ENCODE measurements around the gene CLOCK. TPM values are rescaled to one million over a fixed set of nuclear protein-coding genes. Genes with fewer than 3 reads are reported as not detected.
A peak's percentile ranks its signal among the peaks of the same experiment; 100 is the strongest.

The CLOCK gene
- total and polyA plus RNA-seq, 9 of the 15 experiments (the other 6 are each of a cell fraction or from before 2014, with no cell fraction given), result 3.7 to 14.4 (median 9.4) TPM

DNA sequence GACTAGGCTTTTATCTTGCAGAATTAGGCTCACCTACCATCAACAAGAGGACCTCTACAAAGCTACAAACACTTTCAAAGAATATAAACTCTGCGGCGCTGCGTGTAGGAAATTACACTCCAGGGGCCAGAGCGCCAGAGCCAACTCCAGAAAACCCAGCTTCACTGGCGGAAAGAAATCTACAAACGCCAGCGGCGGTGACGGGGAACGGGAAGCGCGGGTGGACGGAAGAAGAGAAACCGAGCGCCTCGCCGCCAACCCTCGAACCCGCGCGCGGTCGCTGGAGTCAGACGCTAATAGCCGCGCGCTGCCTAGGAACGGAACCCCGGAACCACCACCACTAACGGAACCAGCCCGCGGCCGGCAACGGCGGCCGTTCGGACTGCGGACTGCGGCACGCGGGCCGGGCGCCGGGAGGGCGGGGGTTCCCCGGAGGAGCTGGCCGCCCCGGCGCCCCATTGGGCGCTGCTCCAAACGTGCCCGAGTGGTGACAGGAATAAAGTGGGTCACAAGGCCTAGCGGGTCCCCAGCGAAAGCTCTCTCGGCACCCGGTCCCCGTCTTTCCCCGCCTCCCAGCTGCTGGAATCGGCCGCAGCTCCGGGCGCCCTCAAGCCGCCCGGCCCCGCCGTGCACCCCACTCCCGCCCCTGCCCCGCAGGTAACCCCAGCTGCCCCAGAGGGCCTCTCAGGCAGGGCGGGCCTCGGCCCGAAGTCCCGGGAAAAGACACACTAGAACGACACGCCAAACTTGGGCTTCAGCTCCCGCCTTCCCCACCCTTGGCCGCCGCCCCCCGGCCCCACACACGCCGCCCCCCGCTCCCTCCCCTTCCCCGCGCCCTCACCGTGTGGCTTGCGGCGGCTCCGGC is 836 bp downstream of the CLOCK start (continued):
- TF ChIP-seq, protein P1, sequence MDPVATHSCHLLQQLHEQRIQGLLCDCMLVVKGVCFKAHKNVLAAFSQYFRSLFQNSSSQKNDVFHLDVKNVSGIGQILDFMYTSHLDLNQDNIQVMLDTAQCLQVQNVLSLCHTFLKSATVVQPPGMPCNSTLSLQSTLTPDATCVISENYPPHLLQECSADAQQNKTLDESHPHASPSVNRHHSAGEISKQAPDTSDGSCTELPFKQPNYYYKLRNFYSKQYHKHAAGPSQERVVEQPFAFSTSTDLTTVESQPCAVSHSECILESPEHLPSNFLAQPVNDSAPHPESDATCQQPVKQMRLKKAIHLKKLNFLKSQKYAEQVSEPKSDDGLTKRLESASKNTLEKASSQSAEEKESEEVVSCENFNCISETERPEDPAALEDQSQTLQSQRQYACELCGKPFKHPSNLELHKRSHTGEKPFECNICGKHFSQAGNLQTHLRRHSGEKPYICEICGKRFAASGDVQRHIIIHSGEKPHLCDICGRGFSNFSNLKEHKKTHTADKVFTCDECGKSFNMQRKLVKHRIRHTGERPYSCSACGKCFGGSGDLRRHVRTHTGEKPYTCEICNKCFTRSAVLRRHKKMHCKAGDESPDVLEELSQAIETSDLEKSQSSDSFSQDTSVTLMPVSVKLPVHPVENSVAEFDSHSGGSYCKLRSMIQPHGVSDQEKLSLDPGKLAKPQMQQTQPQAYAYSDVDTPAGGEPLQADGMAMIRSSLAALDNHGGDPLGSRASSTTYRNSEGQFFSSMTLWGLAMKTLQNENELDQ (CRISPR knock-in tag; IDR thresholded peaks at IDR 0.05; ENCODE audit: borderline replicate concordance), result no peak
- TF ChIP-seq FOXK2 (conservative IDR thresholded peaks at IDR 0.05 in 1 of 2, IDR thresholded peaks at IDR 0.05 in 1 of 2; ENCODE audit: low read depth in 2 of 2) (no peak), SMARCC2 (IDR thresholded peaks at IDR 0.05; ENCODE audit: low read depth) (peak; percentile 58; the same call in 1 of the 2 replicates), KDM5B (IDR thresholded peaks at IDR 0.05; ENCODE audit: insufficient replicate concordance, low read depth, low read length) (no peak), SAFB (IDR thresholded peaks at IDR 0.05; ENCODE audit: borderline replicate concordance, low read depth, low read length) (0 out of 2 replicates have a peak, but pooled peaks have one; percentile 18), SIN3B (IDR thresholded peaks at IDR 0.05; ENCODE audit: low read depth) (peak; percentile 65), U2AF2 (optimal IDR thresholded peaks at IDR 0.05; ENCODE audit: low read depth, low read length) (no peak), MTA2 (IDR thresholded peaks at IDR 0.05; ENCODE audit: low read depth) (no peak), NFIC (IDR thresholded peaks at IDR 0.05) (peak; percentile 54), ZNF57 (CRISPR knock-in tag; IDR thresholded peaks at IDR 0.05) (no peak), GABPB1 (CRISPR knock-in tag; IDR thresholded peaks at IDR 0.05) (peak; percentile 92), ZNF76 (CRISPR knock-in tag; IDR thresholded peaks at IDR 0.05; ENCODE audit: borderline replicate concordance) (0 out of 2 replicates have a peak, but pooled peaks have one; percentile 59), MTA3 (IDR thresholded peaks at IDR 0.05; ENCODE audit: borderline replicate concordance) (peak; percentile 91), PTBP1 (IDR thresholded peaks at IDR 0.05; ENCODE audit: low read depth, low read length) (no peak), FOS (IDR thresholded peaks at IDR 0.05; ENCODE audit: extremely low read depth, insufficient read length) (no peak), HDAC1 (IDR thresholded peaks at IDR 0.05) (peak in 1 of 2 experiments; percentile 38; a peak in 1 of 4 replicates)
- TF ChIP-seq, protein P2, sequence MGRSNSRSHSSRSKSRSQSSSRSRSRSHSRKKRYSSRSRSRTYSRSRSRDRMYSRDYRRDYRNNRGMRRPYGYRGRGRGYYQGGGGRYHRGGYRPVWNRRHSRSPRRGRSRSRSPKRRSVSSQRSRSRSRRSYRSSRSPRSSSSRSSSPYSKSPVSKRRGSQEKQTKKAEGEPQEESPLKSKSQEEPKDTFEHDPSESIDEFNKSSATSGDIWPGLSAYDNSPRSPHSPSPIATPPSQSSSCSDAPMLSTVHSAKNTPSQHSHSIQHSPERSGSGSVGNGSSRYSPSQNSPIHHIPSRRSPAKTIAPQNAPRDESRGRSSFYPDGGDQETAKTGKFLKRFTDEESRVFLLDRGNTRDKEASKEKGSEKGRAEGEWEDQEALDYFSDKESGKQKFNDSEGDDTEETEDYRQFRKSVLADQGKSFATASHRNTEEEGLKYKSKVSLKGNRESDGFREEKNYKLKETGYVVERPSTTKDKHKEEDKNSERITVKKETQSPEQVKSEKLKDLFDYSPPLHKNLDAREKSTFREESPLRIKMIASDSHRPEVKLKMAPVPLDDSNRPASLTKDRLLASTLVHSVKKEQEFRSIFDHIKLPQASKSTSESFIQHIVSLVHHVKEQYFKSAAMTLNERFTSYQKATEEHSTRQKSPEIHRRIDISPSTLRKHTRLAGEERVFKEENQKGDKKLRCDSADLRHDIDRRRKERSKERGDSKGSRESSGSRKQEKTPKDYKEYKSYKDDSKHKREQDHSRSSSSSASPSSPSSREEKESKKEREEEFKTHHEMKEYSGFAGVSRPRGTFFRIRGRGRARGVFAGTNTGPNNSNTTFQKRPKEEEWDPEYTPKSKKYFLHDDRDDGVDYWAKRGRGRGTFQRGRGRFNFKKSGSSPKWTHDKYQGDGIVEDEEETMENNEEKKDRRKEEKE (IDR thresholded peaks at IDR 0.05; ENCODE audit: borderline replicate concordance in 1 of 2, control insufficient read depth in 1 of 2, low read depth in 2 of 2, low read length in 1 of 2), result no peak
- TF ChIP-seq, protein P3, sequence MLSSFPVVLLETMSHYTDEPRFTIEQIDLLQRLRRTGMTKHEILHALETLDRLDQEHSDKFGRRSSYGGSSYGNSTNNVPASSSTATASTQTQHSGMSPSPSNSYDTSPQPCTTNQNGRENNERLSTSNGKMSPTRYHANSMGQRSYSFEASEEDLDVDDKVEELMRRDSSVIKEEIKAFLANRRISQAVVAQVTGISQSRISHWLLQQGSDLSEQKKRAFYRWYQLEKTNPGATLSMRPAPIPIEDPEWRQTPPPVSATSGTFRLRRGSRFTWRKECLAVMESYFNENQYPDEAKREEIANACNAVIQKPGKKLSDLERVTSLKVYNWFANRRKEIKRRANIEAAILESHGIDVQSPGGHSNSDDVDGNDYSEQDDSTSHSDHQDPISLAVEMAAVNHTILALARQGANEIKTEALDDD (IDR thresholded peaks at IDR 0.05), result no peak

Data from K562 (cell line).